ENCODE measurements around the gene CUEDC2.

Gene CUEDC2

DNA sequence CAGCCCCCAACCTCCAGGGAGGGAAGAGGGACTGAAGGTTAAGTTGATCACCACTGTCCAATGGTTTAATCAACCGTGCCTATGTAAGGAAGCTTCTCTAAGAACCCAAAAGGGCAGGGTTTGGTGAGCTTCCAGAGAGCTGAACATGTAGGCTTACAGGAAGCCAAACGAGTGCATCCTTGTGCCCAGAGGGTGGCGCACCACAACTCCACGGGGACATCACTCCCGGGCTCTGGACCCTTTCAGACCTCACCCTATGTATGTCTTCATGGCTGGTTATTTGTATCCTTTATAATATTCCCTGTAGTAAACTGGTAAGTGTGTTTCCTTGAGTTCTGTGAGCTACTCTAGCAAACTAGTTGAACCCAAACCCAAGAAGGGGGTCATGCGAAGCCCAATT, 48.3 kb downstream of the CUEDC2 start:
- H3K27ac ChIP-seq (ENCODE audit: insufficient read depth, low read length, poor library complexity, severe bottlenecking), result no peak overlapping the region
- peaks cover 36% of the 10 kb centered on the region for H3K36me3 ChIP-seq (ENCODE audit: control insufficient read depth, insufficient read depth, low read length)
- DNase-seq, result no peak
- H3K9me3 ChIP-seq (ENCODE audit: control insufficient read depth, low read length), result no peaks in the 10 kb centered on the region
- H3K27me3 ChIP-seq (replicated peaks; ENCODE audit: control insufficient read depth, insufficient read depth, low read length, poor library complexity, severe bottlenecking), result no peaks in the 10 kb centered on the region
- no peak overlapping the region for H3K4me3 ChIP-seq (ENCODE audit: insufficient read depth, low read depth, low read length, poor library complexity, severe bottlenecking)
- no peaks in the 10 kb centered on the region for H3K4me1 ChIP-seq (ENCODE audit: control insufficient read depth, insufficient read depth, low read length, poor library complexity, severe bottlenecking)

DNA sequence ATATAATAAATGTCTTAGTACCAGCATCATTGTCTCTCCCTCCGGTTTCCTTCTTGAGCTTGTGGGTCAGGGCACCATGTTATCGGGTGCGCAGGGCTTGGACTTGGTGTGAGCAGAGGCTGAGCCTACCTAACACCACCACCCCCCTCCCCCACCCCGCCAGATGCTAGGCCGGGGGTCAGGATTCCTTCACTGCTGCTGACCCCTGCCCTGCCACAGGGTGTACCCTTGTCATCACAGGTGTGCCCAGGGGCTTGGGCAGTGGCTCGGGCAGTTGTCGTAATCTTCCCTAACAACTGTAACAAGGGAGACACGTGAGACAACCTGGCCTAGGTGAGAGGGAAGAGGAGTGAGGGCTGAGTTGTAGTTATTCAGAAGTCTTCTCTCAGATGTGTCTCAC, 49.5 kb downstream of the CUEDC2 start:
- no peaks in the 10 kb centered on the region for H3K4me1 ChIP-seq (ENCODE audit: control insufficient read depth, insufficient read depth, low read length, poor library complexity, severe bottlenecking)
- no peaks in the 10 kb centered on the region for H3K9me3 ChIP-seq (ENCODE audit: control insufficient read depth, low read length)
- no peak overlapping the region for H3K4me3 ChIP-seq (ENCODE audit: insufficient read depth, low read depth, low read length, poor library complexity, severe bottlenecking)
- H3K27me3 ChIP-seq (replicated peaks; ENCODE audit: control insufficient read depth, insufficient read depth, low read length, poor library complexity, severe bottlenecking), result no peaks in the 10 kb centered on the region
- H3K27ac ChIP-seq (ENCODE audit: insufficient read depth, low read length, poor library complexity, severe bottlenecking), result no peak overlapping the region
- no peak for DNase-seq
- peaks cover 41% of the 10 kb centered on the region for H3K36me3 ChIP-seq (ENCODE audit: control insufficient read depth, insufficient read depth, low read length)

- H3K27ac ChIP-seq (ENCODE audit: insufficient read depth, low read length, poor library complexity, severe bottlenecking), result no peak overlapping the region
- no peaks in the 10 kb centered on the region for H3K9me3 ChIP-seq (ENCODE audit: control insufficient read depth, low read length)
- peaks cover 41% of the 10 kb centered on the region for H3K36me3 ChIP-seq (ENCODE audit: control insufficient read depth, insufficient read depth, low read length)
- no peak overlapping the region for H3K4me3 ChIP-seq (ENCODE audit: insufficient read depth, low read depth, low read length, poor library complexity, severe bottlenecking)
- no peaks in the 10 kb centered on the region for H3K27me3 ChIP-seq (replicated peaks; ENCODE audit: control insufficient read depth, insufficient read depth, low read length, poor library complexity, severe bottlenecking)
- DNase-seq, result no peak
- H3K4me1 ChIP-seq (ENCODE audit: control insufficient read depth, insufficient read depth, low read length, poor library complexity, severe bottlenecking), result no peaks in the 10 kb centered on the region
Measured at GRCh38 chr10:102381983-102382382, 50.4 kb downstream of the CUEDC2 start.

DNA sequence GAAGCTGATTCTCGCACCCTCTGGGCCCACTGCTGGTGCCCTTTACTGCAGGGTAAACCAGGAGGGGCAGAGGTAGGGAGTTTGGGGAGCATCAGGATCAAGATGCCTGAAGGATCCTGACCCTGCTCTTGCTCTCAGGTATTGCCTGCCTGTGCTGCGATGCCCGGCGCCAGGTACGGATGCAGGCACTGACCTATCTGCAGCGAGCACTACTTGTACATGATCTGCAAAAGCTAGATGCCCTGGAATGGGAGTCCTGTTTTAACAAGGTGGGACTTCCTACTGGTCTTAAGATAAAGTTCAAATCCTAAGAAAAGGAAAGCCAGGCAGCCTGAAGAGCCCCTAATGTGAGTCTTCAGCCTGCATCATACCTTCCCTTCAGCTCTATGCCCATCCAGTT, 53.0 kb downstream of the CUEDC2 start:
- H3K9me3 ChIP-seq (ENCODE audit: control insufficient read depth, low read length), result no peaks in the 10 kb centered on the region
- no peak overlapping the region for H3K27ac ChIP-seq (ENCODE audit: insufficient read depth, low read length, poor library complexity, severe bottlenecking)
- DNase-seq, result no peak
- H3K27me3 ChIP-seq (replicated peaks; ENCODE audit: control insufficient read depth, insufficient read depth, low read length, poor library complexity, severe bottlenecking), result no peaks in the 10 kb centered on the region
- H3K4me1 ChIP-seq (ENCODE audit: control insufficient read depth, insufficient read depth, low read length, poor library complexity, severe bottlenecking), result no peaks in the 10 kb centered on the region
- H3K36me3 ChIP-seq (ENCODE audit: control insufficient read depth, insufficient read depth, low read length), result peaks cover 61% of the 10 kb centered on the region
- no peak overlapping the region for H3K4me3 ChIP-seq (ENCODE audit: insufficient read depth, low read depth, low read length, poor library complexity, severe bottlenecking)

- H3K36me3 ChIP-seq (ENCODE audit: control insufficient read depth, insufficient read depth, low read length), result peaks cover 67% of the 10 kb centered on the region
- no peak overlapping the region for H3K4me3 ChIP-seq (ENCODE audit: insufficient read depth, low read depth, low read length, poor library complexity, severe bottlenecking)
- no peaks in the 10 kb centered on the region for H3K27me3 ChIP-seq (replicated peaks; ENCODE audit: control insufficient read depth, insufficient read depth, low read length, poor library complexity, severe bottlenecking)
- H3K4me1 ChIP-seq (ENCODE audit: control insufficient read depth, insufficient read depth, low read length, poor library complexity, severe bottlenecking), result no peaks in the 10 kb centered on the region
- no peak overlapping the region for H3K27ac ChIP-seq (ENCODE audit: insufficient read depth, low read length, poor library complexity, severe bottlenecking)
- no peaks in the 10 kb centered on the region for H3K9me3 ChIP-seq (ENCODE audit: control insufficient read depth, low read length)
- no peak for DNase-seq
Measured at GRCh38 chr10:102376901-102377300, 55.5 kb downstream of the CUEDC2 start.

DNA sequence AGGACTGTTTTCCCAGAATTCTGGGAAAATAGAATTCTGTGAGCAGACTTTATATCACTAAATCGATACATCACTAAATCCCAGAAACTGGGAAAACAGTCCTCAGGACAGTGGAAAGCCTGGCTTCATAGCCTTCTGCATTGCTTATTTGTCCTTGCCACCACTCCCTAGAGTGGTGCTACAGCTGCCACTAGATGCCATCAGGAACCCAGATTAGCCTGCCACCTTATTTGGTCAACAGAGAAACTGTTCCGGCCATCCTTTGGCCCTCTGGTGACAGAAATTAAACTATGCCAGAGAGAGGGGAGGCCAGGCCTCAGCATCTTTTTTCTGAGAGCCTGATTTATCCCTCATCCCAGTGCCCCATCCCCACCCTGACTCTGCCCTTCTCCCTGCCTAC, 56.5 kb downstream of the CUEDC2 start:
- no peak for DNase-seq
- Histone ChIP-seq H3K4me3 (ENCODE audit: insufficient read depth, low read depth, low read length, poor library complexity, severe bottlenecking) (no peak overlapping the region), H3K9me3 (ENCODE audit: control insufficient read depth, low read length) (no peaks in the 10 kb centered on the region), H3K4me1 (ENCODE audit: control insufficient read depth, insufficient read depth, low read length, poor library complexity, severe bottlenecking) (no peaks in the 10 kb centered on the region), H3K27me3 (replicated peaks; ENCODE audit: control insufficient read depth, insufficient read depth, low read length, poor library complexity, severe bottlenecking) (no peaks in the 10 kb centered on the region), H3K36me3 (ENCODE audit: control insufficient read depth, insufficient read depth, low read length) (peaks cover 67% of the 10 kb centered on the region), H3K27ac (ENCODE audit: insufficient read depth, low read length, poor library complexity, severe bottlenecking) (no peak overlapping the region)

DNA sequence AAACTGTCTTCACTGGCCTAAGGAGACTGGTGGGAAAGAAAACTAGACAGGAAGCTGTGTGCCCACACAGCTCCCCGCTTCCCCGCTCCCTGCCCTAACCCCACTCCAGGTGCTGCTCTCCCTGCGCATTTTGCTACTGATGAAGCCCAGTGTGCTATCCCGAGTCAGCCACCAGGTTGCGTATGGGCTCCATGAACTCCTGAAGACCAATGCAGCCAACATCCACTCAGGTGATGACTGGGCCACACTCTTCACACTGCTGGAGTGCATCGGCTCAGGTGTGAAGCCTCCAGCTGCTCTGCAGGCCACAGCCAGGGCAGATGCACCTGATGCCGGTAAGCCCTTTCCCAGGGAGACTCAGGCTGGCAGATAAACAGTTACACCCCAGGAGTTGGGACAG, 57.1 kb downstream of the CUEDC2 start:
- no peak for DNase-seq
- peaks cover 67% of the 10 kb centered on the region for H3K36me3 ChIP-seq (ENCODE audit: control insufficient read depth, insufficient read depth, low read length)

More for the DNA sequence above, 57.1 kb downstream of the CUEDC2 start:
- Histone ChIP-seq H3K27me3 (replicated peaks; ENCODE audit: control insufficient read depth, insufficient read depth, low read length, poor library complexity, severe bottlenecking) (no peaks in the 10 kb centered on the region), H3K9me3 (ENCODE audit: control insufficient read depth, low read length) (no peaks in the 10 kb centered on the region), H3K27ac (ENCODE audit: insufficient read depth, low read length, poor library complexity, severe bottlenecking) (no peak overlapping the region), H3K4me1 (ENCODE audit: control insufficient read depth, insufficient read depth, low read length, poor library complexity, severe bottlenecking) (no peaks in the 10 kb centered on the region), H3K4me3 (ENCODE audit: insufficient read depth, low read depth, low read length, poor library complexity, severe bottlenecking) (no peak overlapping the region)

All from effector memory CD4-positive, alpha-beta T cell (primary cell).